K562 (cell line): Measurements from ENCODE around the gene CHPF. TPM values are rescaled to one million over a fixed set of nuclear protein-coding genes. Genes with fewer than 3 reads are reported as not detected.
A peak's percentile ranks its signal among the peaks of the same experiment; 100 is the strongest.

Experiments used
- CTCF ChIP-seq, 3 experiments: IDR thresholded peaks in 2 of 3; conservative IDR thresholded peaks in 1 of 3; 2 replicates each; pipeline ENCODE4 v1.5.1; 2011 to 2012; ENCODE audit warnings: low read length in 3 of 3, mild to moderate bottlenecking in 3 of 3, control low read depth in 2 of 3, improper control_type of control experiment in 1 of 3, inconsistent platforms in 1 of 3, low read depth in 1 of 3, mixed read lengths in 1 of 3, moderate library complexity in 1 of 3; ENCODE audit not compliant: insufficient read depth in 2 of 3
- MBD1 ChIP-seq: fragments of 250-450 bp; sonication (Bioruptor Pico); IDR thresholded peaks from 2 replicates; pipeline ENCODE4 v1.8.0; 2022; ENCODE audit warnings: inconsistent platforms
- REST ChIP-seq, 2 experiments: fragments of 450-650 bp; formaldehyde crosslinking in 1 of 2; IDR thresholded peaks; 2 replicates each; pipeline versions ENCODE4 v1.4.0 to v1.6.1; 2014 to 2020; ENCODE audit warnings: mild to moderate bottlenecking in 2 of 2, borderline replicate concordance in 1 of 2, low read depth in 1 of 2
- SIRT6 ChIP-seq: IDR thresholded peaks from one replicate; pipeline ENCODE4 v1.6.1; 2012; ENCODE audit warnings: low read depth, mild to moderate bottlenecking, control low read depth, inconsistent platforms, low read length, moderate library complexity
- SIX5 ChIP-seq, 2 experiments: IDR thresholded peaks; 2 replicates each; pipeline ENCODE4 v1.6.1; 2011; ENCODE audit warnings: low read length in 2 of 2, borderline replicate concordance in 1 of 2, low read depth in 1 of 2, mild to moderate bottlenecking in 1 of 2, moderate library complexity in 1 of 2; ENCODE audit not compliant: insufficient read depth in 1 of 2
- SMAD4 ChIP-seq: fragments of 250-450 bp; sonication (Bioruptor Pico); conservative IDR thresholded peaks from 2 replicates; pipeline ENCODE4 v1.8.0; 2021; ENCODE audit warnings: inconsistent platforms, mild to moderate bottlenecking, moderate library complexity
- ZNF449 ChIP-seq: fragments of 250-450 bp; sonication (Bioruptor Pico); IDR thresholded peaks from 2 replicates; pipeline ENCODE4 v1.8.0; 2022; ENCODE audit warnings: moderate library complexity, mild to moderate bottlenecking, inconsistent platforms
- ZNF507 ChIP-seq: conservative IDR thresholded peaks from 2 replicates; pipeline ENCODE4 v1.6.1; 2017; ENCODE audit warnings: missing genetic modification characterization, missing compliant biosample characterization
- ZNF740 ChIP-seq, 3 experiments: fragments of 200-800 bp in 1 of 3; sonication (Bioruptor generic) in 1 of 3; sonication (generic) in 1 of 3; formaldehyde crosslinking in 1 of 3; IDR thresholded peaks; 2 replicates each; pipeline versions ENCODE4 v1.6.1 to v1.8.0; 2016 to 2022; ENCODE audit warnings: mild to moderate bottlenecking in 2 of 3, missing compliant biosample characterization in 2 of 3, missing genetic modification characterization in 2 of 3, missing genetic modification reagents in 1 of 3
- ZNF785 ChIP-seq: fragments of 250-450 bp; sonication (Bioruptor Pico); IDR thresholded peaks from 2 replicates; pipeline ENCODE4 v1.4.0; 2020; ENCODE audit warnings: mild to moderate bottlenecking
- polyA plus RNA-seq, 8 experiments: library from polyadenylated mRNA; depleted of rRNA in 4 of 8; stranded (reverse) in 5 of 8; unstranded in 3 of 8; fragments of >200 nt; fragmentation: Nextera tagmentation in 2 of 8; fragmentation: Illumina TruSeq in 1 of 8; extraction: Ambion mirVana in 2 of 8; extraction: Trizol in 1 of 8; gene quantifications; 2 replicates each; pipeline versions ENCODE4 v1.2.1 to v1.2.3, GENCODE V29; 2011 to 2014; ENCODE audit warnings: inconsistent platforms in 1 of 8, missing spikeins in 1 of 8
- total RNA-seq, 7 experiments: library from RNA; depleted of rRNA in 6 of 7; stranded (reverse); fragments of >200 nt in 6 of 7; fragmentation: Illumina TruSeq in 2 of 7; extraction: Trizol in 2 of 7; gene quantifications; 2 replicates each; pipeline versions ENCODE4 v1.2.1 to v1.2.3, GENCODE V29; 2011 to 2021; ENCODE audit warnings: low replicate concordance in 1 of 7

Gene CHPF
- total and polyA plus RNA-seq, 9 of the 15 experiments (the other 6 are each of a cell fraction or from before 2014, with no cell fraction given) = 0.15 to 57.2 (median 7.9) TPM

GRCh38 chr2:219509780-219510511, 33.7 kb downstream of the CHPF start (continued):
- no peak for TF ChIP-seq ZNF740 (CRISPR knock-in tag; IDR thresholded peaks at IDR 0.05)
- TF ChIP-seq ZNF740 (tag; IDR thresholded peaks at IDR 0.05) = peak in 1 of 2 experiments; percentile 73; a peak in 2 of 4 replicates
- TF ChIP-seq ZNF507 (tag) = no peak
- peak; percentile 72 for TF ChIP-seq SMAD4 (CRISPR knock-in tag)
- no peak for TF ChIP-seq ZNF449 (CRISPR knock-in tag)
- peak; percentile 37 for TF ChIP-seq REST (IDR thresholded peaks at IDR 0.05; ENCODE audit: borderline replicate concordance)
- 0 out of 2 replicates have a peak, but pooled peaks have one; percentile 47 for TF ChIP-seq REST (CRISPR knock-in tag; IDR thresholded peaks at IDR 0.05; ENCODE audit: low read depth)
- no peak for TF ChIP-seq ZNF785 (CRISPR knock-in tag)
- TF ChIP-seq CTCF (IDR thresholded peaks at IDR 0.05 in 2 of 3, conservative IDR thresholded peaks at IDR 0.05 in 1 of 3; ENCODE audit: insufficient read depth in 2 of 3, low read depth in 1 of 3, low read length in 3 of 3) = peak; percentile 65 to 73 (median 66)
- TF ChIP-seq SIRT6 = no peak
- TF ChIP-seq SIX5 (IDR thresholded peaks at IDR 0.05; ENCODE audit: borderline replicate concordance in 1 of 2, insufficient read depth in 1 of 2, low read depth in 1 of 2, low read length in 2 of 2) = no peak
- no peak for TF ChIP-seq MBD1 (CRISPR knock-in tag)
